SH-SY5Y (cell line): ENCODE data around the gene ANAPC5.

Experiments used
- GATA2 ChIP-seq: IDR thresholded peaks from 2 replicates; pipeline ENCODE4 v1.6.1; 2011; ENCODE audit warnings: mild to moderate bottlenecking, low read depth, low read length
- GATA3 ChIP-seq: IDR thresholded peaks from 2 replicates; pipeline ENCODE4 v1.6.1; 2011; ENCODE audit warnings: low read depth, mild to moderate bottlenecking, low read length, moderate library complexity

Gene ANAPC5

GRCh38 chr12:121337416-121337815, 14.8 kb downstream of the ANAPC5 start:
- TF ChIP-seq GATA3 (no peak), GATA2 (no peak)

- TF ChIP-seq GATA3 (no peak), GATA2 (no peak)
Measured at GRCh38 chr12:121334513-121335343, 17.5 kb downstream of the ANAPC5 start.

- TF ChIP-seq GATA2 = no peak
- no peak for TF ChIP-seq GATA3
Measured at GRCh38 chr12:121333747-121334146, 18.5 kb downstream of the ANAPC5 start.

- no peak for TF ChIP-seq GATA2
- TF ChIP-seq GATA3 = no peak
Measured at GRCh38 chr12:121331248-121331647, 21.0 kb downstream of the ANAPC5 start.

DNA sequence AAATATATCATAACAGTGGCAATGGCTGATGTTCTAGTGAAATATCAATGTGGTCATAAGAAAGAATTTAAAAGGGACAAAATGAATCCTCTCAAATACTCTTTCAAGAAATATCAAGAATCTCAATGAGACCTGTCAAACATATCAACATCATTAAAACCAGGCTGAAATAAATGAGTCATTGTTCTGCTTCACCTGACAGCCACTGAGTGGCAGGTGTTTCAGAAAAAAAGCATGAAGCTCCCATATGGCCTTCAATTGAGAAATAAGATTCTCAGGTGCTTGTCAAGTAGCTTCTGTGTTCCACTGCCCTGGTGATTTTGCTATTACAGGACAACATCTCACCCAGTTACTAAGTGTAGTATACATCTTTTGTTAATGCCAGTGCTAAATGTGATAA, 21.5 kb downstream of the ANAPC5 start:
- TF ChIP-seq GATA2 = no peak

DNA sequence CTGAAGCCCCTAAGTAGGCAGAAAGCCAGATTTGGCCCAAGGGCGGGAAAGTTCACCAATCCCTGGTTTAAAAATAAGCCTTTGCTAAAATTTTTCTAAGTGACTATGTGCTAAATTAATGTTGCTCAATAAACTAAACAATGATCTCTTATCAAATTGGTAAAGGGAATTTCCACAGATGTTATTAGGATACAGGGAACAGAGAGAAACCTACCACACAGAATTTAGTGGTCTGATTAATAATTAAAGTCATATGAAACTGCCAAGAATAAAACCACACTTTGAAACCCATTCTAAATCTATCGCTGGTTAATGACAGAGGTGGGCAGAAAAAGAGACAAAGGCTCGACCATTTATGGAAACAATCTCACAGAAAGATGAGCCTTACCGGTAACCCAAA, 22.0 kb downstream of the ANAPC5 start:
- TF ChIP-seq GATA3 = no peak
- no peak for TF ChIP-seq GATA2

DNA sequence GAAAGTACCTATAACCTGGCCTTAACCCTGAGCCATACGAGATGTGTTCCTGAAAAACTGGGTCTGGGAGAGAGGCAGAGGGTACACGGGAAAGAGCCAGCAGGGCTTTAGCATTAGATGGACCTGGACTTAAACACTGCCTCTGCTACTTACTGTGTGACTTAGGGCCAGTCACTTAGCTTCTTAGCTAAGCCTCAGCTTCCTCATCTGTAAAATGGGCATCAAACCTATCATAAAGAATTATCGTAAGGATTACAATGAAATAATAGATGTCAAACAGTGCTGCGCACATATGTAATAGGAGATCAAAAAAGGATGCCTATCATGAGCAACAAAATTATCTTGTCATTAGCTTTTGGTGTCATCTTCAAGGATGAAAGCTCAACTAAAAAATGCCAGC, 23.6 kb downstream of the ANAPC5 start:
- TF ChIP-seq GATA3 = no peak
- no peak for TF ChIP-seq GATA2

GRCh38 chr12:121326996-121327674, 25.1 kb downstream of the ANAPC5 start:
- TF ChIP-seq GATA3 (no peak), GATA2 (no peak)

GRCh38 chr12:121325922-121326396, 26.3 kb downstream of the ANAPC5 start:
- TF ChIP-seq GATA3 (no peak), GATA2 (no peak)

DNA sequence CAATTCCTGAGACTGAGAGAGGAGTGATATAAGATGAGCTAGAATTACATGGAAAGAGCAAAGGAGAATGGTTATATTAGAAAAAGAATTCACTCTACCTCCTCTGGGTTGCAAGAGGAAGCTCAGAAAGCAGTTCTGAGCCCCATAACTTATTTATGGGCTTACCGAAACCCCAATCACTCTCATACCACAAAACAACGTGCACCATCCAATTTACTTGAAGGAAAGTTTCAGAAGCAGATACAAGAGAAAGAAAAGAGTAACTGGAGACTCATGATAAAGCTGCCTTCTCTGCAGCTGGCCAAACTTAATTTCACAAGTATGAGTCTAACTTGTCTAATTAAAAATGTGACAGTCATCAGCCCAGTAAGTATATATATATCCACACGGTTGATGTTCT, 28.3 kb downstream of the ANAPC5 start:
- TF ChIP-seq GATA3 (no peak), GATA2 (no peak)

GRCh38 chr12:121318121-121318520, 34.1 kb downstream of the ANAPC5 start:
- TF ChIP-seq GATA3 = no peak
- TF ChIP-seq GATA2 = no peak

- TF ChIP-seq GATA3 (no peak), GATA2 (no peak)
Measured at GRCh38 chr12:121314431-121314830, 37.8 kb downstream of the ANAPC5 start.

DNA sequence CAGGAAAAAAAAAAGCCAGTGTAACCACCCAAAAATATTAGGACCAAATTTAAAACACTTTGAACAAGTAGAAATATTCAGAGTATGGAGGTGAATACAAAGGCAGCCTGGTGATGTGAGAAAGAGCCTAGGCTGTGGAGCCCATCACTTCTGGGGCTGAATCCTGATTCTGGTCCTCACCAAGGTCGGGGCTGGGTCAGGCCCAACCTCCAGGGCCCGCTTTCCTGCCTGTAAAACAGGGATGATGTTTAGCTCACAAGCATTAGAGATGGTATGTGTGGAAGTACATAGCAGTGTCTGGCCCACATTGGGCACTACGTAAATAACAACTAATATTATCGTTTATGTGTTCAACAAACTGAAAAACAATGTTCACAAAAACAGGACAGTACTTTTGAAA, 47.9 kb downstream of the ANAPC5 start:
- TF ChIP-seq GATA3 (no peak), GATA2 (no peak)

DNA sequence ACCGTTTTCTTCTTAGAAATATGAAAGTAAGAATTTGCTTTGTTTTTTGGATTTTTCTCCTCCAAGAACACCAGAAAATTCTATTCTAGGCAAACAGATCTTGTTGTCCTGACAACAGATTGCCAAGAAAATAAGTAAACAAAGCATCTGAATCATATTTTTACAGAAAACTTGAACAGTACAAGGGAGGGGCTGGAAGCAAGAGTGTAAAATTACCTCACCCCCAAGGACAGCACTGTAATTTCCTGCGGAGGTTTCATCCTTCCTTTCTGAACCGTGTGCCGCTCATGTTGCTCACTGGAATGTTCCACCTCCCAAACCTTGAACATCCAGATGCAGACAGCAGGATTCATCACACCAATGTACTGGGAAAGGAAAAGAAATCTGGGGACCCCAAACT, 50.3 kb downstream of the ANAPC5 start:
- TF ChIP-seq GATA3 (no peak), GATA2 (no peak)

- TF ChIP-seq GATA3 (no peak), GATA2 (no peak)
Measured at GRCh38 chr12:121300083-121300819, 52.0 kb downstream of the ANAPC5 start.
